ENCODE data around the gene ANGEL1. TPM values are rescaled to one million over a fixed set of nuclear protein-coding genes. Genes with fewer than 3 reads are reported as not detected.

The ANGEL1 gene
- total and polyA plus RNA-seq, 2 donors (not counting 1 experiment from before 2014, with no cell fraction given), result 13.1 to 27.3 TPM

GRCh38 chr14:76775695-76776427, 36.8 kb downstream of the ANGEL1 start:
- H3K4me2 ChIP-seq (replicated peaks; ENCODE audit: low read depth, low read length, poor library complexity, severe bottlenecking), result no peak overlapping the region
- TF ChIP-seq CTCF (IDR thresholded peaks at IDR 0.05), result no peak
- ATAC-seq (ENCODE audit: low read depth) (no peak), DNase-seq (no peak)
- H3K9ac ChIP-seq (ENCODE audit: low read length), result no peak overlapping the region
- H3K27me3 ChIP-seq (replicated peaks in 1 of 4; ENCODE audit: control extremely low read depth in 1 of 4, control insufficient read depth in 3 of 4, insufficient read depth in 4 of 4, low read length in 3 of 4), result peaks cover 0 to 3% (median 1%) of the 10 kb centered on the region in 4 experiments
- Mint-ChIP-seq H3K27ac (no peak overlapping the region), H3K4me1 (no peaks in the 10 kb centered on the region), H3K27me3 (peaks cover 3% of the 10 kb centered on the region), H3K9me3 (ENCODE audit: insufficient read depth) (no peaks in the 10 kb centered on the region), H3K4me3 (no peak overlapping the region)
- no peaks in the 10 kb centered on the region for H3K4me1 ChIP-seq (ENCODE audit: control insufficient read depth in 2 of 2, insufficient read depth in 2 of 2, low read length in 2 of 2)
- POLR2A ChIA-PET, result no interaction called here
- CTCF ChIA-PET, result interaction anchor here (0.7 to 1.9 kb wide), 2 partner anchors 21 to 65 kb away, joined by 4 to 8 read pairs; no protein-coding TSS in a partner anchor
- intact Hi-C loops (cut with micrococcal nuclease), result no loop called here
- no peaks in the 10 kb centered on the region for H3K9me3 ChIP-seq (ENCODE audit: control extremely low read depth in 1 of 3, control insufficient read depth in 2 of 3, insufficient read depth in 1 of 3, low read length in 2 of 3)
- no peak overlapping the region for H2AFZ ChIP-seq (ENCODE audit: insufficient read depth, low read depth, low read length, poor library complexity, severe bottlenecking)
- H3K4me3 ChIP-seq (ENCODE audit: control extremely low read depth in 1 of 5, extremely low read depth in 1 of 5, insufficient read depth in 1 of 5, low read depth in 2 of 5, low read length in 4 of 5), result no peak overlapping the region
- H3K27ac ChIP-seq (ENCODE audit: low read length in 2 of 2), result no peak overlapping the region
- H3K79me2 ChIP-seq (ENCODE audit: control insufficient read depth, insufficient read depth, low read length), result no peaks in the 10 kb centered on the region
- WGBS (ENCODE audit: insufficient coverage), result 95% methylated on average over 46 of the region's 54 CpGs
- H4K20me1 ChIP-seq (ENCODE audit: control insufficient read depth, insufficient read depth, low read length, poor library complexity, severe bottlenecking), result no peaks in the 10 kb centered on the region
- peaks cover 0 to 2% of the 10 kb centered on the region in 2 experiments for H3K36me3 ChIP-seq (replicated peaks in 1 of 2; ENCODE audit: control extremely low read depth in 1 of 2, control insufficient read depth in 1 of 2, extremely low read depth in 1 of 2, insufficient read depth in 2 of 2, low read length in 1 of 2)

GRCh38 chr14:76774821-76775694, 37.6 kb downstream of the ANGEL1 start:
- no peak overlapping the region for H3K27ac Mint-ChIP-seq
- peaks cover 3% of the 10 kb centered on the region for H3K27me3 Mint-ChIP-seq
- H3K27me3 ChIP-seq (replicated peaks in 1 of 4; ENCODE audit: control extremely low read depth in 1 of 4, control insufficient read depth in 3 of 4, insufficient read depth in 4 of 4, low read length in 3 of 4), result peaks cover 0 to 9% (median 2%) of the 10 kb centered on the region in 4 experiments
- ChIA-PET POLR2A (no interaction called here), CTCF (no interaction called here)
- no peak overlapping the region for H2AFZ ChIP-seq (ENCODE audit: insufficient read depth, low read depth, low read length, poor library complexity, severe bottlenecking)
- no peak for TF ChIP-seq CTCF (IDR thresholded peaks at IDR 0.05)
- no peak for TF ChIP-seq EZH2 (IDR thresholded peaks at IDR 0.05; ENCODE audit: borderline replicate concordance, insufficient read depth, low read depth, low read length, poor library complexity, severe bottlenecking)
- H3K9me3 Mint-ChIP-seq (ENCODE audit: insufficient read depth), result no peaks in the 10 kb centered on the region
- intact Hi-C loops (cut with micrococcal nuclease), result no loop called here
- H3K27ac ChIP-seq (ENCODE audit: low read length in 2 of 2), result no peak overlapping the region
- H3K4me1 ChIP-seq (ENCODE audit: control insufficient read depth in 2 of 2, insufficient read depth in 2 of 2, low read length in 2 of 2), result no peaks in the 10 kb centered on the region
- H3K4me1 Mint-ChIP-seq, result no peaks in the 10 kb centered on the region
- H3K4me3 Mint-ChIP-seq, result no peak overlapping the region
- 93% methylated on average over 18 of the region's 22 CpGs for WGBS (ENCODE audit: insufficient coverage)
- H3K9me3 ChIP-seq (ENCODE audit: control extremely low read depth in 1 of 3, control insufficient read depth in 2 of 3, insufficient read depth in 1 of 3, low read length in 2 of 3), result no peaks in the 10 kb centered on the region
- H3K79me2 ChIP-seq (ENCODE audit: control insufficient read depth, insufficient read depth, low read length), result no peaks in the 10 kb centered on the region
- H3K4me2 ChIP-seq (replicated peaks; ENCODE audit: low read depth, low read length, poor library complexity, severe bottlenecking), result no peak overlapping the region
- H3K36me3 ChIP-seq (replicated peaks in 1 of 2; ENCODE audit: control extremely low read depth in 1 of 2, control insufficient read depth in 1 of 2, extremely low read depth in 1 of 2, insufficient read depth in 2 of 2, low read length in 1 of 2), result no peaks in the 10 kb centered on the region
- no peak for DNase-seq
- no peak overlapping the region for H3K9ac ChIP-seq (ENCODE audit: low read length)
- ATAC-seq (ENCODE audit: low read depth), result no peak
- H4K20me1 ChIP-seq (ENCODE audit: control insufficient read depth, insufficient read depth, low read length, poor library complexity, severe bottlenecking), result no peaks in the 10 kb centered on the region
- no peak overlapping the region for H3K4me3 ChIP-seq (ENCODE audit: control extremely low read depth in 1 of 5, extremely low read depth in 1 of 5, insufficient read depth in 1 of 5, low read depth in 2 of 5, low read length in 4 of 5)

Data from B cell (primary cell).